AG04450 (cell line): Measurements from ENCODE around the gene MSMO1. TPM values are rescaled to one million over a fixed set of nuclear protein-coding genes. Genes with fewer than 3 reads are reported as not detected.

ENCODE experiments used
- CTCF ChIA-PET: fragments of 300-600, 350-600 bp; formaldehyde crosslinking; extraction: SDS; loops from one replicate; lab custom pipeline; 2022; ENCODE audit warnings: antibody characterized with exemption, inconsistent platforms; lab: Charles Lee
- POLR2A ChIA-PET: fragments of 350-600 bp; formaldehyde crosslinking; extraction: SDS; loops from one replicate; lab custom pipeline; 2021; ENCODE audit warnings: antibody characterized with exemption, inconsistent platforms; lab: Yijun Ruan, JAX
- DNase-seq: peaks from one replicate; pipeline ENCODE4 v3.0.0-alpha.2; 2011; ENCODE audit warnings: low read depth, low spot score
- H3K27ac ChIP-seq: one replicate; pipeline ENCODE4 v1.5.1; 2012; ENCODE audit warnings: low read depth, low read length, control low read depth
- H3K27me3 ChIP-seq: one replicate; pipeline ENCODE4 v1.6.0; 2012; ENCODE audit warnings: low read length; ENCODE audit not compliant: control insufficient read depth, insufficient read depth
- H3K4me3 ChIP-seq: 2 replicates; pipeline ENCODE4 v1.5.1; 2011; ENCODE audit warnings: mild to moderate bottlenecking, low read depth, low read length, control low read depth
- H3K9me3 ChIP-seq: 2 replicates; pipeline ENCODE4 v1.5.1; 2012; ENCODE audit warnings: low read length; ENCODE audit not compliant: control insufficient read depth, insufficient read depth
- CTCF ChIP-seq: IDR thresholded peaks from 2 replicates; pipeline ENCODE4 v1.5.1; 2011; ENCODE audit warnings: low read depth, low read length, control low read depth, inconsistent platforms
- polyA plus RNA-seq: library from polyadenylated mRNA; depleted of rRNA; stranded (reverse); fragments of >200 nt; gene quantifications from 2 replicates; pipeline ENCODE4 v1.2.3, GENCODE V29; 2011

The MSMO1 gene
- polyA plus RNA-seq, 1 experiment, result 53.0 TPM

- H3K4me3 ChIP-seq, result no peak overlapping the region
- TF ChIP-seq CTCF, result no peak
- CTCF ChIA-PET, result interaction anchor here (0.6 to 1.0 kb wide), 2 partner anchors 158 kb away, joined by 3 to 4 read pairs; no protein-coding TSS in a partner anchor
- no peak overlapping the region for H3K27ac ChIP-seq
- no peaks in the 10 kb centered on the region for H3K9me3 ChIP-seq
- peak; percentile 16 for DNase-seq
- POLR2A ChIA-PET, result interaction anchor here (1.2 kb wide), 1 partner anchor 176 kb away, joined by 3 read pairs; the partner anchor contains the start of gene TMEM192
- no peaks in the 10 kb centered on the region for H3K27me3 ChIP-seq
Measured at GRCh38 chr4:165288639-165289422, 38.6 kb upstream of the MSMO1 start.

GRCh38 chr4:165289423-165289785, 38.1 kb upstream of the MSMO1 start:
- no peaks in the 10 kb centered on the region for H3K9me3 ChIP-seq
- no peak for TF ChIP-seq CTCF
- H3K4me3 ChIP-seq, result no peak overlapping the region
- DNase-seq, result no peak
- H3K27ac ChIP-seq, result no peak overlapping the region
- ChIA-PET POLR2A (interaction anchor here (1.2 kb wide), 1 partner anchor 177 kb away, joined by 3 read pairs; the partner anchor contains the start of gene TMEM192), CTCF (interaction anchor here (1.0 kb wide), 1 partner anchor 158 kb away, joined by 4 read pairs; no protein-coding TSS in a partner anchor)
- no peaks in the 10 kb centered on the region for H3K27me3 ChIP-seq

- POLR2A ChIA-PET, result no interaction called here
- Histone ChIP-seq H3K9me3 (no peaks in the 10 kb centered on the region), H3K27me3 (no peaks in the 10 kb centered on the region), H3K27ac (no peak overlapping the region), H3K4me3 (no peak overlapping the region)
- CTCF ChIA-PET, result no interaction called here
- TF ChIP-seq CTCF, result no peak
- DNase-seq, result no peak
Measured at GRCh38 chr4:165293061-165293460, 34.4 kb upstream of the MSMO1 start.

GRCh38 chr4:165293927-165294649, 33.4 kb upstream of the MSMO1 start:
- CTCF ChIA-PET, result no interaction called here
- POLR2A ChIA-PET, result no interaction called here
- H3K9me3 ChIP-seq, result no peaks in the 10 kb centered on the region

More at GRCh38 chr4:165293927-165294649, 33.4 kb upstream of the MSMO1 start:
- Histone ChIP-seq H3K27ac (no peak overlapping the region), H3K4me3 (no peak overlapping the region), H3K27me3 (no peaks in the 10 kb centered on the region)
- TF ChIP-seq CTCF, result no peak
- DNase-seq, result no peak
